MM.1S (cell line): ENCODE measurements around the gene TIMP2.
A peak's percentile ranks its signal among the peaks of the same experiment; 100 is the strongest.

Source experiments
- CTCF ChIP-seq: fragments of 300-600 bp; sonication (generic); IDR thresholded peaks from 2 replicates; pipeline ENCODE4 v1.5.1; 2016; ENCODE audit warnings: antibody characterized with exemption, low read length, mixed read lengths
- EZH2 ChIP-seq: fragments of 300-600 bp; sonication (generic); optimal IDR thresholded peaks from 2 replicates; pipeline ENCODE3; 2017; ENCODE audit warnings: low read depth, mild to moderate bottlenecking, antibody characterized with exemption, low read length, mixed read lengths
- EZH2phosphoT487 ChIP-seq: fragments of 300-600 bp; sonication (generic); IDR thresholded peaks from 2 replicates; pipeline ENCODE4 v1.6.1; 2018; ENCODE audit warnings: antibody characterized with exemption, low read length

- TF ChIP-seq CTCF (peak; percentile 86), EZH2phosphoT487 (no peak), EZH2 (no peak)
These were observed 82.2 kb downstream of the TIMP2 start for GRCh38 chr17:78842881-78843565.
